ENCODE data around the gene GGT5. TPM values are rescaled to one million over a fixed set of nuclear protein-coding genes. Genes with fewer than 3 reads are reported as not detected.
"Not testable (repeated sequence)": the region's sequence is repeated elsewhere in the genome, so short reads cannot be mapped to it uniquely, and the experiment has no call there.

Gene GGT5, protein sequence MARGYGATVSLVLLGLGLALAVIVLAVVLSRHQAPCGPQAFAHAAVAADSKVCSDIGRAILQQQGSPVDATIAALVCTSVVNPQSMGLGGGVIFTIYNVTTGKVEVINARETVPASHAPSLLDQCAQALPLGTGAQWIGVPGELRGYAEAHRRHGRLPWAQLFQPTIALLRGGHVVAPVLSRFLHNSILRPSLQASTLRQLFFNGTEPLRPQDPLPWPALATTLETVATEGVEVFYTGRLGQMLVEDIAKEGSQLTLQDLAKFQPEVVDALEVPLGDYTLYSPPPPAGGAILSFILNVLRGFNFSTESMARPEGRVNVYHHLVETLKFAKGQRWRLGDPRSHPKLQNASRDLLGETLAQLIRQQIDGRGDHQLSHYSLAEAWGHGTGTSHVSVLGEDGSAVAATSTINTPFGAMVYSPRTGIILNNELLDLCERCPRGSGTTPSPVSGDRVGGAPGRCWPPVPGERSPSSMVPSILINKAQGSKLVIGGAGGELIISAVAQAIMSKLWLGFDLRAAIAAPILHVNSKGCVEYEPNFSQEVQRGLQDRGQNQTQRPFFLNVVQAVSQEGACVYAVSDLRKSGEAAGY
- 0.13 TPM in 1 of 2 replicates, not detected in the other for total RNA-seq (2014; rRNA removed; shearing (Covaris generic))
- polyA plus RNA-seq (2015; cell fraction: cytosol; rRNA removed) = 0.05 TPM in 1 of 2 replicates, not detected in the other
- polyA plus RNA-seq (2015; cell fraction: nucleus; rRNA removed) = not detected in 2 replicates

DNA sequence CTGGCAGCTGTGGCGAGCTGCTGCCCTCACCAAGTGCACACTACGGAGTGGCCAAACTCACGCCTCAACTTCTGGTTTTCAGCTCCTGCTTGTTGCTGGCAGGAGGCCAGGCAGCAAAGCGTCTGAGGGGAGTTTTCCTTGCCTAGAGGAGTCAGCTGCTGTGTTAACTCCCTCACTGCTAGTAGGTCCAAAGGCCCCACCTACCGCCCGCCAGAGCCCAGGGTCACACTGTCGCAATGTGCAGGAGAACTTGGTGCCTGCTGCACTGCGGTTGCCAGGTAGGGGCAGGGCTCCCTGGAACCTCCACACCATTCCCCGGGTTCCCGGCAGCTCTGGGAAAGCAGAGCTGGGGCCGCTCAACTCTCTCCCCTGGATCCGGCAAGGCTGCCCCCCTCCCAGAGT is at the start of gene GGT5:
Gene GGT5, minus strand, starts transcription at position 53 of the 402 bp plus-strand sequence. CDS start 357 bp downstream, outside the sequence.
- in situ Hi-C loops (cut with HindIII; ENCODE audit: low pct_unique_long_range_greater_than_20kb, low sequenced_read_pairs); DNase-seq (ENCODE audit: low read depth, low spot score): not testable (repeated sequence)

DNA sequence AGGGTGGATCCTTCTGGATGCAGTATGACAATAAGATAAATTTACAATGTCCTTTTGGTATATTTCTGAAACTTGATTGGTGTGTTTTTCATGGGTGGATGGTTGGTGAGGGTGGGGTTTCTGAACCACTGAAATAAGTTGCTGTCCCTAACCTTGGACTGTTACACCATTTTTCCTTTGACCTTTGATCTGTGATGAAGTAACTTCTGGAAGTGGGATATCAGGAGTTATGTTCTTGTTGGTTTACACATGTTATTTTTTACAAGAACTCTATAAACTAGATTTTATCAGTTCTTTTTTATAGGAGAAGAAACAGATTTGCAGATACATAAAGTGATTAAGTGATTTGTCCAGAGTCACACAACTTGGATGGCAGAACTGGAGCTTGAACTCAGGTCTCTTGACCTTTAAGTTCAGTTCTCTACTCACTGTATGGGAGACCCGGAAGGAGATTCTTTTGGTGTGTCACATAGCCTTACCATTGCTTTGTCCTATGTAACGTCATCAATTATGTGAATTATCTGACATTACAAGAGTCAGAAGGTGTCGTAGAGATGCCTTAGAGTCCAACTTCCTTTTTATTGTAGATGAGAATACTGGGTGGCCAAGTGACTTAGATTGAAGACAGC is 47.4 kb upstream of the GGT5 start:
- DNase-seq (ENCODE audit: low read depth, low spot score); in situ Hi-C loops (cut with HindIII; ENCODE audit: low pct_unique_long_range_greater_than_20kb, low sequenced_read_pairs): not testable (repeated sequence)

DNA sequence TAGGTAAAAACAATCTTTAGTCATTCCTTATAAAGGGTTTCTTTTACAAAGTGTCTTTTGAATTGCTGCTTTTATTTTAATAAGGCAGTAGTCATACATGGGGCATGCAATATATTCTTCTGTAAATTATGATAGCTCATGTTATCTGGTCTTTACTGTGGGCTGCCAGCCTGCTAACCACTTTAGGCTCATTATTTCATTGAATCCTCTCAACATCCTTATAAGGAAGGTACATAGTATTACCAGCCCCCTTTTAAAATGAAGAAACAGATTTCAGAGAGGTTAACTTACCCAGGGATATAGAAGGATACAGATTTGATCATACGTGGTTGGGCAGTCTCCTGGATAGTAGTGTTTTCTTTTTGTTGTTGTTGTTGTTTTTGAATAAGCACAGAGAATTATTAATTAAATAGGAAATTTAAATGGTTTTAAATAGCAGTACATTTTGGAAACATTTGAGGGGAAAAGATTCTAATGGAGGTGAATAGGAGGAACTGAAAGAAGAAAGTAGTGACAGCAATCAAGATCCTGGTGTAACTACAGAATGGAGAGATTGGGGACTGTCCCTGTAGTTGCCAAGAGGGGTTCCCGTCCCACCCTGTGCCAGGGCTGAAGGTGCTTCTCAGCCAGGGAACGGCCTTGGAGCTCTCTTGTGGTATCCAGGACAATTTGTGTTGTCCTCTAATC is 46.8 kb upstream of the GGT5 start:
- DNase-seq (ENCODE audit: low read depth, low spot score) = no peak
- in situ Hi-C loops (cut with HindIII; ENCODE audit: low pct_unique_long_range_greater_than_20kb, low sequenced_read_pairs) = no loop called here

DNA sequence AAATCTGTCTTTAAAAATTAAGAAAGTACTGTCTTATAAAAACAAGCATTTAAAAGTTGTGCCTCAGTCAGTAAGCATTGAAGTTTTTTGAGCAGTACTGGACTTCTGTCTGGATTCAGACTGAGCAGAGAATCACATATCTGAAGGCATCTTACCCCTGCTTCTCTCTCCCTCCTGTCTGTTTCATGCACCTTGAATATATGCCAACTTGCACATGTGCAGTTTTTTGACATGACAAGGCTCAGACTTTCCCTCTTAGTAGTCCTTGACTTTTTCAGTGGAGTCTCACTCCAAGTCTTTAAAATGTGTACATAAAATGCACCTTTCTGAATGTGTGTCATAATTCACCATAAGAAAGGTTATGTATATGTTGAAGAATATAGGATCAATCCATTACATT is 45.6 kb upstream of the GGT5 start:
- no peak for DNase-seq (ENCODE audit: low read depth, low spot score)
- in situ Hi-C loops (cut with HindIII; ENCODE audit: low pct_unique_long_range_greater_than_20kb, low sequenced_read_pairs) = no loop called here

DNA sequence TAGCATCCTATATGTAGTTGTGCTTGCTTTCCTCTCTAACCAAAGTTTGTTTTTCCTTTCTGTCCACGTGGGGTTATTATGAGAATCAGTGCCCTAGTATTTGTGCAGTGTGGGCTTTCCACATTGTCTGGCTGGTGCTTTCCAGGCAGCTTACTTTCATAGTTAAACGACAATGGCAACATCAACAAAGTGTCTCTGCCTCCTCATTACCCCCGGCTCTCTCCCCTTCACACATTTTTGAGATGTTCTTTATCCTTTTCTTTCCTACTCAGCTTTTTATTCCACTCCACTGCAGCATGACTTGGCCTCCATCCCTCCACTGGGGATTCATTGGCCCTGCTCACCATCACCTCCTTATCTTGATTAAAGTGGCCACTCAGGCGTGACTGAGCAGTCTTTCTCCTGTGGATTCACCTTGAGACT is 44.9 kb upstream of the GGT5 start:
- DNase-seq (ENCODE audit: low read depth, low spot score) = no peak
- in situ Hi-C loops (cut with HindIII; ENCODE audit: low pct_unique_long_range_greater_than_20kb, low sequenced_read_pairs) = no loop called here

DNA sequence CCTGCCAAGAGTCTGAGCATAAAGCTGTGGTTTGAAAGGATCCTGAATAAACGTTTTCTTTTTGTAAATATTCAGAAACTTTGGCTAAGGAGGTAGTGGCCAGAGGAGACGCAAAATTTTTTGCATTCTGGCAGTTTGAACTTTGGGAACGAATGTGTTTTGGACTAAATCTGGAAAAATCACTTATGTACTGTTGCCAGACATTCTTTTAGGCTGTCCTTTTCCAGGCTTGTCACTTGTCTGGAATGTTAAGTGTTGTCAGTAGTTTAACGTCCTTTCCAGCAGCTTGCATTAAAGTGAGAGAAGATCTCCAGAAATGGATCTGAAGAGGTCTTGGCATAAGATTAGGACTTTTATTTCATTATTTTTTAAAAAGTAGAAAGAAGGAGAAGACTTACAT is 44.2 kb upstream of the GGT5 start:
- no peak for DNase-seq (ENCODE audit: low read depth, low spot score)
- in situ Hi-C loops (cut with HindIII; ENCODE audit: low pct_unique_long_range_greater_than_20kb, low sequenced_read_pairs) = no loop called here

DNA sequence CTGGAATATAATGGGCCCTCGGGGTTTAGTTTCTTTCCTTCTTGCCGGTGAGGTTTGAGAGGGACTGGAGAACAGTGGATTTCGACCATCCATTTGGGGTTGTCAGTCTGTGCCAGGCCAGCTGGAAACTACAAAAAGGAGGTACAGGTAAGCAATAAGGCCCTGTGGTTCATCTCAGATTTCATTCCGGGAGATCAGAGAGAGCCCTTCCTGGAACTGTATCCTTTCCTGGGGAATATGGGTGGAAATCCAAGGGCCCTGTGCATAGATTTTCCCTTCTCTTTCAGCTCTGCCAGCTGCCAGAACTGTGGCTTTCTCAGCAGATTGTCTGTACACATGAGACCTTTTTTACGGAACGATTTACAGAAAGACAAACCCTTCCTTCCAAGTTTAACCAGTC is 42.9 kb upstream of the GGT5 start:
- in situ Hi-C loops (cut with HindIII; ENCODE audit: low pct_unique_long_range_greater_than_20kb, low sequenced_read_pairs); DNase-seq (ENCODE audit: low read depth, low spot score): not testable (repeated sequence)

DNA sequence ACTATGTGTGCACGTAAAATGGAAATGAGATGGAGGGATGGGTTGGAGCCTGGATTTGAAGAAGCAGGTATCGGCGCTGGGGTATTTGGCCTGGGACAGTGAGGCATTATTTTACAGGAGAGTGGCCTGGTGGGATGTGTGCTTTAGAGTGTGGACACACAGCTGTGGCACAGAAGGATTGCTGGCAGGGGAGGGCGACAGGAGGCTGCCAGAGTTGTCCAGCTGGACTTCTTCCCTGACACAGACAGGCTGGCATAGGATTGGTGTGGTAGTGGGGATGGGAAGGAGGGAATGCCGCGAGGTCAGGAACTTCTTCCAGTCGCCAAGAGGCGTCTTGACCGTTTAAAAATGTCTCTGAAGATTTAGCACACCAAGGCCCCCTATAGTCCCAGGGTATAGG is 42.3 kb upstream of the GGT5 start:
- DNase-seq (ENCODE audit: low read depth, low spot score); in situ Hi-C loops (cut with HindIII; ENCODE audit: low pct_unique_long_range_greater_than_20kb, low sequenced_read_pairs): not testable (repeated sequence)

DNA sequence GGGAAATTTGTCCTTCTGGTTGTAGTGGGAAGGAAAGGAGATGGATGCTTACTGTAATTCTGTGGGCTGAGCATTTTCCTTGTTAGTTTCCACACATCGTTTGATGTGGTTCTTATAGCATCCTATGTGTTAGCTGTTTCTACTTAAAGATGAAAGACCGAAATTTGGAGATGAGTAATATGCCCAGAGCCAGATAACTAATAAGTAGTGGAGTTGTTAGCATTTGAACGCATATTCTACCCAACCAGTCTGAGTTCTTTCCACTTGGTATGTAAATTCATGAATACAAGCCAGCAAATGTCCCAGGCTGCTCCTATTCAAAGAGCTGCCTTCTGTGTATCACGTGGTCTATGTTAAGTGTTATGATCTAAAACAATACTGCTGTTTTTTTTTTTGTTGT is 40.4 kb upstream of the GGT5 start:
- in situ Hi-C loops (cut with HindIII; ENCODE audit: low pct_unique_long_range_greater_than_20kb, low sequenced_read_pairs) = no loop called here
- no peak for DNase-seq (ENCODE audit: low read depth, low spot score)

DNA sequence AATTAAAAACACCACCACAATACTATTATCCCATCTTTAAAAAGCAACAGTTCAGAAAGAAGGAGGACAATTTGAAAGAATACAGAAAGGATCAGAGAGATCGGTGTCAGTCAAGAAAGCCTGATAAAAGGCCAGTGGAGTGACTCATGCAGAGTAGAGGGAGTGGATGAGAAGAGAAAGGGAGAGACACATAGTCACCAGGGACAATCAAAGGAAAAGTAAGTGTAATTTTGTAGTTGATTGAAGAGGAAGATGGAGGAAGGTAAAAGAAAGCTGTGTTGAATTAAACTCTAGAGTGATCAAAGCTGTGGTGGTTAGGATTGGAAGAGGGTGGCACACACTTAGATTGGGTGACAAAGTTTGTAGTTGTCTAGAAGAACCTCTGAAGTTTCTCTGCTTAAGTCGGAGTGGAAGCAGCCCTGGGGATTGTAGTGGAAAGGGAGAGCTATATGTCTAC is 39.9 kb upstream of the GGT5 start:
- in situ Hi-C loops (cut with HindIII; ENCODE audit: low pct_unique_long_range_greater_than_20kb, low sequenced_read_pairs) = no loop called here
- no peak for DNase-seq (ENCODE audit: low read depth, low spot score)

DNA sequence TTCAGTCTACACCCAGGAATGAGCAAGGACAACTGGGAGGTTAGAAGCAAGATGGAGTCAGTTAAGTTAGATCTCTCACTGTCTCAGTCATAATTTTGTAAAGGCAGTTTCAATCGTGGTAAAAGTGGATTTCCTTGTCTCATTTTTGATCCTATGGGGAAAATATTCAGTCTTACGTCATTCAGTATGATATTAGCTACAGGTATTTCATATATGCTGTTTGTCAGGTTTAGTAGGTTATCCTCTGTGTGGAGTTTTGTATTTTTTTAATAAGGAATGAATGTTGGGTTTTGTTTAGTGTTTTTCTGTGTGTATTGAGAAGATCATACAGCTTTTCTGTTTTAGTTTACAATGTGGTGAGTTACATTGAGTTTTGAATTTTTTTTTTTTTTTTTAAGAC is 37.5 kb upstream of the GGT5 start:
- DNase-seq (ENCODE audit: low read depth, low spot score) = no peak
- in situ Hi-C loops (cut with HindIII; ENCODE audit: low pct_unique_long_range_greater_than_20kb, low sequenced_read_pairs) = no loop called here

DNA sequence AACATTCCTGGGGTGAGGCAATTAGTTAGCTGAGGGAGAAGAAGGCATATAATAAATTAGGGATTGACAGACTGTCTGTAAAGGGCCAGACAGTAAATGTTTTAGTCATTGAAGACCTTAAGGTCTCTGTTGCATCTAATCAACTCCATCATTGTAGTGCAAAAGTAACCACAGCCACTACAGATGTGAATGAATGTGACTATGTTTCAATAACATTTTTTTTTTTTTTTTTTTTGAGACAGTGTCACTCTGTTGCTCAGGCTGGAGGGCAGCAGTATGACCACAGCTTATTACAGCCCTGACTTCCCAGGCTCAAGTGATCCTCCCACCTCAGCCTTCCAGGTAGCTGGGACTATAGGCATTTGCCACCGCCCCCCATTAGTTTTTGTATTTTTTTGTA is 35.5 kb upstream of the GGT5 start:
- in situ Hi-C loops (cut with HindIII; ENCODE audit: low pct_unique_long_range_greater_than_20kb, low sequenced_read_pairs); DNase-seq (ENCODE audit: low read depth, low spot score): not testable (repeated sequence)

DNA sequence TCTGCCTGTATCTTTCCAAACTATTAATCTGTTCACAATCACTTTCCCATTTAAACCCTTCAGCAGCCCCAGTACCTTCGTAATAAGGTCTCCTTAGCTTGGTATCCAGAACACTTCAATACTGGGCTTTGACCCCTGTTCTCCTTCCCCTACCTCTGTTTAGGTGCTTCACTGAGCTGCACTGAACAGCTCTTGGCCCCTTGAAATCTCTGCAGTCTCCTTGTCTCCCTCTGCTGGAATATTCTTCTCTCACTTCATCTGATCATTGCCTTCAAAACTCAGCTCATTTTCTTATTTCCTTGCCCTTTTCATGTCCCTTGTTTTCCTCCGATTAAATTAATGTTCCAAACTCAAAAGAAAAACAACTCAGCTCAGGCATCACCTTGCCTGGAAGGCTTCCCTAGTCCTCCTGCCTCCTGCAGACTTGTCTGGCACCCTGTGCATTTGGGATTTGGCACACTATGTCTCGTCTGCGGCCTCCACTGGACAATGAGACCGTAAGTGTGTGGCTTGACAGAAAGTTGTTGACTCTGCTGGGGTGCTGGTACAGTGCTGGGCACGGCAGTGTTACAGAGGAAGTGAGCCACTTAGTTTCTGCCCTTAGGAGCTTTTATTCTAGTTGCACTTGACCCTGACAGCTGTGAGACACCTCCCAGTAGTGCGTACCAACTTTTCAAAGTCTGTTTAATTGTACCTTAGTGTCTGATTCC is 30.0 kb upstream of the GGT5 start:
- DNase-seq (ENCODE audit: low read depth, low spot score); in situ Hi-C loops (cut with HindIII; ENCODE audit: low pct_unique_long_range_greater_than_20kb, low sequenced_read_pairs): not testable (repeated sequence)

DNA sequence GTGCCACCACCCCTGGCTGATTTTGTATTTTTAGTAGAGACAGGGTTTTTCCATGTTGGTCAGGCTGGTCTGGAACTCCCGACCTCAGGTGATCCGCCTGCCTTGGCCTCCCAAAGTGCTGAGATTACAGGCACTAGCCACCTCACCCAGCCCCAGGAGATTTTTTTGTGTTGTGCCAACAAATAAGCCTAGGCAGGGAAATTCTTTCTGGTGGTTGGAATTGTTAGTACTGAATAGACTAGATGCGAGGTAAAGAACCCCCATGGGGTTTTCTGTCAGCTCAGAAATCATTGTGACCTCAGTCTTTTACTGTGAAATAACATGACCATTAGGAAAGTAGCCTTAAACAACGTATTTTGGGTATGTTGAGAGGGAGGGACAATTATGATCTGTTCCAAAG is 29.0 kb upstream of the GGT5 start:
- in situ Hi-C loops (cut with HindIII; ENCODE audit: low pct_unique_long_range_greater_than_20kb, low sequenced_read_pairs) = not testable (repeated sequence)

DNA sequence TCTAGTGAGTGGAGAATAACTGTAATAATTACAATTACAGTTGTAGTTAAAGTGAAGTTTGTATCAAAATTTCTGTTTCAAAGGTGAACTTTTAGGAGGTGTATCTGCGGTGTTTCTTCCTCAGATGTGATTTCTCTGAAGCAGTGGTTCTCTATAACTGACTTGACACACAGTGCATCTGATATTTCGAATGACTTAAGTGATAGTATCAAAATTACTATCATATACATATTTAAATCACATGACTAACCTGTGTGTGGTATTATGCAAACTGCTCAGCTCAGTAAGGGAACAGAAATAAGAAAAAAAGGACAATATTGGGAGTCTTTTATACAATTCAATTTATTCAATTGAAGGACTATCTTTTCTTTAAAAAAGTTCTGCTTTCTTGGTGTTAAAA is 28.1 kb upstream of the GGT5 start:
- in situ Hi-C loops (cut with HindIII; ENCODE audit: low pct_unique_long_range_greater_than_20kb, low sequenced_read_pairs); DNase-seq (ENCODE audit: low read depth, low spot score): not testable (repeated sequence)

More for the DNA sequence above, 29.0 kb upstream of the GGT5 start:
- DNase-seq (ENCODE audit: low read depth, low spot score) = not testable (repeated sequence)

DNA sequence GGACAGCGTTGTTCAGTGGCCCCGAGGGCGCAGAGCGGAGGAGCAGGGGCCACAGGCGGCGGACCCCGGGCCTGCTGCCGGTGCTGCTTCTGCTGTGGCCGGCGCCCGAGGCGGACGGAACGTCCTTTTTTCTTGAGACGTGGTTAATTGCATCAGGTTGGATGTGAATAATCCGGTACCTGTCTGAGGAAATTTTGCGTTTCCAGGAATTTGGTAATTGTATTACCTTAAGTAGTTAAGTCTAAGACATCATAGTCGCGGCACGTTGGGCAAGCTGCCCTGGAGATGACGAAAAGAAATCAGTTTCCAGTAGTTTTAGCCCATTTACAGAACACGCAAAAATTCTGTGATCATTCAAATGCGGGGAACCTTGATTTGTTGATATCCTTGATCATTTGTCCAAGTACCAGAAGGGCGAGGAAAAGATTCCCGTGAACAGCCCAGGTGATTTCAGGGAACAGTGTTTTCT is 26.5 kb upstream of the GGT5 start:
- in situ Hi-C loops (cut with HindIII; ENCODE audit: low pct_unique_long_range_greater_than_20kb, low sequenced_read_pairs) = no loop called here
- DNase-seq (ENCODE audit: low read depth, low spot score) = no peak

All from SK-MEL-5 (cell line).